Measurements from ENCODE around the gene TBC1D22A. TPM values are rescaled to one million over a fixed set of nuclear protein-coding genes. Genes with fewer than 3 reads are reported as not detected.

Gene TBC1D22A
- total RNA-seq, 2 experiments from 2014 or later, result 36.0 to 38.0 TPM

GRCh38 chr22:47201996-47202818 lies 439.8 kb downstream of the TBC1D22A start:
- Mint-ChIP-seq H3K9me3 (ENCODE audit: low read depth) (no peaks in the 10 kb centered on the region), H3K4me3 (no peak overlapping the region), H3K27me3 (no peaks in the 10 kb centered on the region), H3K4me1 (no peaks in the 10 kb centered on the region), H3K27ac (no peak overlapping the region), H3K36me3 (ENCODE audit: low read depth) (no peaks in the 10 kb centered on the region)
- ATAC-seq, result no peak
- DNase-seq, result no peak
- intact Hi-C loops (cut with DNase I, micrococcal nuclease), result no loop called here
- ChIA-PET POLR2A (no interaction called here), CTCF (no interaction called here)

- intact Hi-C loops (cut with DNase I, micrococcal nuclease), result no loop called here
- H3K9me3 Mint-ChIP-seq (ENCODE audit: low read depth), result no peaks in the 10 kb centered on the region
- no peak for DNase-seq
- no peak overlapping the region for H3K27ac Mint-ChIP-seq
- H3K36me3 Mint-ChIP-seq (ENCODE audit: low read depth), result no peaks in the 10 kb centered on the region
- no peak overlapping the region for H3K4me3 Mint-ChIP-seq
- CTCF ChIA-PET, result interaction anchor here (0.6 to 0.7 kb wide), 2 partner anchors 12 to 339 kb away, joined by 3 to 4 read pairs; no protein-coding TSS in a partner anchor
- no peak for ATAC-seq
- no peaks in the 10 kb centered on the region for H3K27me3 Mint-ChIP-seq
- H3K4me1 Mint-ChIP-seq, result no peaks in the 10 kb centered on the region
- POLR2A ChIA-PET, result no interaction called here
Measured at GRCh38 chr22:47202819-47203553, 440.5 kb downstream of the TBC1D22A start.

- Mint-ChIP-seq H3K4me1 (no peaks in the 10 kb centered on the region), H3K9me3 (ENCODE audit: low read depth) (no peaks in the 10 kb centered on the region), H3K27ac (no peak overlapping the region), H3K27me3 (no peaks in the 10 kb centered on the region), H3K4me3 (no peak overlapping the region), H3K36me3 (ENCODE audit: low read depth) (no peaks in the 10 kb centered on the region)
- intact Hi-C loops (cut with DNase I, micrococcal nuclease), result no loop called here
- ChIA-PET POLR2A (no interaction called here), CTCF (interaction anchor here (0.6 to 0.7 kb wide), 3 partner anchors 11 to 340 kb away, joined by 3 to 4 read pairs (median 4); no protein-coding TSS in a partner anchor)
- ATAC-seq (no peak), DNase-seq (no peak)
Measured at GRCh38 chr22:47203554-47203991, 441.1 kb downstream of the TBC1D22A start.

- H3K36me3 Mint-ChIP-seq (ENCODE audit: low read depth), result no peaks in the 10 kb centered on the region
- H3K4me3 Mint-ChIP-seq, result no peak overlapping the region
- H3K9me3 Mint-ChIP-seq (ENCODE audit: low read depth), result no peaks in the 10 kb centered on the region
- ChIA-PET CTCF (interaction anchor here (0.7 kb wide), 1 partner anchor 37 kb away, joined by 4 read pairs; no protein-coding TSS in a partner anchor), POLR2A (no interaction called here)
- ATAC-seq, result no peak
- intact Hi-C loops (cut with DNase I, micrococcal nuclease), result no loop called here
- H3K27ac Mint-ChIP-seq, result no peak overlapping the region
- no peak for DNase-seq
- no peaks in the 10 kb centered on the region for H3K4me1 Mint-ChIP-seq
- H3K27me3 Mint-ChIP-seq, result no peaks in the 10 kb centered on the region
Measured at GRCh38 chr22:47204002-47204979, 441.8 kb downstream of the TBC1D22A start.

GRCh38 chr22:47205081-47205491 lies 442.6 kb downstream of the TBC1D22A start:
- DNase-seq (no peak), ATAC-seq (no peak)
- no peaks in the 10 kb centered on the region for H3K36me3 Mint-ChIP-seq (ENCODE audit: low read depth)
- H3K4me3 Mint-ChIP-seq, result no peak overlapping the region
- intact Hi-C loops (cut with DNase I, micrococcal nuclease), result no loop called here
- H3K4me1 Mint-ChIP-seq, result no peaks in the 10 kb centered on the region
- ChIA-PET CTCF (no interaction called here), POLR2A (no interaction called here)
- H3K9me3 Mint-ChIP-seq (ENCODE audit: low read depth), result no peaks in the 10 kb centered on the region
- no peaks in the 10 kb centered on the region for H3K27me3 Mint-ChIP-seq
- no peak overlapping the region for H3K27ac Mint-ChIP-seq

- Mint-ChIP-seq H3K4me1 (no peaks in the 10 kb centered on the region), H3K27me3 (no peaks in the 10 kb centered on the region), H3K36me3 (ENCODE audit: low read depth) (no peaks in the 10 kb centered on the region), H3K27ac (no peak overlapping the region), H3K4me3 (no peak overlapping the region), H3K9me3 (ENCODE audit: low read depth) (no peaks in the 10 kb centered on the region)
- ChIA-PET CTCF (no interaction called here), POLR2A (no interaction called here)
- intact Hi-C loops (cut with DNase I, micrococcal nuclease), result no loop called here
- no peak for ATAC-seq
- DNase-seq, result no peak
Measured at GRCh38 chr22:47205554-47205953, 443.1 kb downstream of the TBC1D22A start.

GRCh38 chr22:47206164-47206563 lies 443.7 kb downstream of the TBC1D22A start:
- ATAC-seq, result no peak
- CTCF ChIA-PET, result no interaction called here
- Mint-ChIP-seq H3K36me3 (ENCODE audit: low read depth) (no peaks in the 10 kb centered on the region), H3K9me3 (ENCODE audit: low read depth) (no peaks in the 10 kb centered on the region), H3K4me3 (no peak overlapping the region), H3K4me1 (no peaks in the 10 kb centered on the region), H3K27ac (no peak overlapping the region), H3K27me3 (no peaks in the 10 kb centered on the region)
- POLR2A ChIA-PET, result no interaction called here
- intact Hi-C loops (cut with DNase I, micrococcal nuclease), result no loop called here
- DNase-seq, result no peak

GRCh38 chr22:47206666-47207218 lies 444.3 kb downstream of the TBC1D22A start:
- Mint-ChIP-seq H3K27ac (no peak overlapping the region), H3K27me3 (no peaks in the 10 kb centered on the region), H3K4me1 (no peaks in the 10 kb centered on the region), H3K9me3 (ENCODE audit: low read depth) (no peaks in the 10 kb centered on the region), H3K4me3 (no peak overlapping the region), H3K36me3 (ENCODE audit: low read depth) (no peaks in the 10 kb centered on the region)
- ATAC-seq (no peak), DNase-seq (no peak)
- ChIA-PET POLR2A (no interaction called here), CTCF (no interaction called here)
- intact Hi-C loops (cut with DNase I, micrococcal nuclease), result no loop called here

- ChIA-PET CTCF (no interaction called here), POLR2A (no interaction called here)
Measured at GRCh38 chr22:47207387-47207786, 444.9 kb downstream of the TBC1D22A start.

GRCh38 chr22:47207846-47208554 lies 445.6 kb downstream of the TBC1D22A start:
- intact Hi-C loops (cut with DNase I, micrococcal nuclease), result no loop called here
- CTCF ChIA-PET, result no interaction called here
- Mint-ChIP-seq H3K27me3 (no peaks in the 10 kb centered on the region), H3K36me3 (ENCODE audit: low read depth) (no peaks in the 10 kb centered on the region), H3K4me1 (no peaks in the 10 kb centered on the region), H3K4me3 (no peak overlapping the region), H3K9me3 (ENCODE audit: low read depth) (no peaks in the 10 kb centered on the region), H3K27ac (no peak overlapping the region)
- POLR2A ChIA-PET, result no interaction called here
- no peak for DNase-seq
- ATAC-seq, result no peak

More at GRCh38 chr22:47207387-47207786, 444.9 kb downstream of the TBC1D22A start:
- Mint-ChIP-seq H3K27me3 (no peaks in the 10 kb centered on the region), H3K36me3 (ENCODE audit: low read depth) (no peaks in the 10 kb centered on the region), H3K4me3 (no peak overlapping the region), H3K9me3 (ENCODE audit: low read depth) (no peaks in the 10 kb centered on the region), H3K4me1 (no peaks in the 10 kb centered on the region), H3K27ac (no peak overlapping the region)
- intact Hi-C loops (cut with DNase I, micrococcal nuclease), result no loop called here
- DNase-seq (no peak), ATAC-seq (no peak)

- H3K36me3 Mint-ChIP-seq (ENCODE audit: low read depth), result no peaks in the 10 kb centered on the region
- H3K4me3 Mint-ChIP-seq, result no peak overlapping the region
- no peaks in the 10 kb centered on the region for H3K27me3 Mint-ChIP-seq
- CTCF ChIA-PET, result no interaction called here
- POLR2A ChIA-PET, result no interaction called here
- no peaks in the 10 kb centered on the region for H3K9me3 Mint-ChIP-seq (ENCODE audit: low read depth)
- intact Hi-C loops (cut with DNase I, micrococcal nuclease), result no loop called here
- ATAC-seq (no peak), DNase-seq (no peak)
- H3K27ac Mint-ChIP-seq, result no peak overlapping the region
- H3K4me1 Mint-ChIP-seq, result no peaks in the 10 kb centered on the region
Measured at GRCh38 chr22:47208630-47209029, 446.2 kb downstream of the TBC1D22A start.

All from activated CD4-positive, alpha-beta T cell treated with anti-CD3 and anti-CD28 coated beads for 36 hours (primary cell).